Heart left ventricle (tissue), 13 donors: ENCODE data around the gene ITPKA.

Experiments used
- POLR2A ChIP-seq, 2 donors: fragments of 450-650 bp; IDR thresholded peaks; one replicate each; pipeline ENCODE4 v1.6.1; 2017; ENCODE audit warnings: antibody characterized with exemption in 2 of 2, mild to moderate bottlenecking in 2 of 2, moderate library complexity in 2 of 2
- TF ChIP-seq, protein P1 (sequence below), 12 donors: fragments of 200-600 bp; sonication (generic) in 4 of 12; IDR thresholded peaks; one replicate each; pipeline versions ENCODE4 v1.5.0 to v1.8.0; 2018 to 2022; ENCODE audit warnings: antibody characterized with exemption in 12 of 12, mild to moderate bottlenecking in 5 of 12
- donor health status: ischemic (EF 13 %, LVEDD 7.1; RV severe dilation, severe dysfunction).
- donor health status: DM: no; HTN: yes; CAD: no.
- donor health status: DM: no; HTN: no; CAD: no.
- donor health status: ischemic (EF 25% LVEDD 6.9; RV normal size, moderate dysfunction).
- donor health status: ischemic (EF 25% LVEDD 5.7; RV mildly dilated, moderate dysfunction).
- donor health status: ischemic (EF 35%, LVEDD 5.7; RV mildly dilated, moderate dysfunction).
- donor health status: nonischemic (EF 11% LVEDD 7.7; RV severe dilation, severe dysfunction).
- donor health status: DM: yes; HTN: yes; CAD: no.
- donor health status: PGD.
- donor health status: ischemic (EF 29% LVEDD 5.4; RV normal size, mild dysfunction).
- donor health status: nonischemic (EF 23%, LVEDD 6.1; RV moderate dilation, normal function).

GRCh38 chr15:41512512-41512939 lies 18.9 kb downstream of the ITPKA start:
- TF ChIP-seq, protein P1, sequence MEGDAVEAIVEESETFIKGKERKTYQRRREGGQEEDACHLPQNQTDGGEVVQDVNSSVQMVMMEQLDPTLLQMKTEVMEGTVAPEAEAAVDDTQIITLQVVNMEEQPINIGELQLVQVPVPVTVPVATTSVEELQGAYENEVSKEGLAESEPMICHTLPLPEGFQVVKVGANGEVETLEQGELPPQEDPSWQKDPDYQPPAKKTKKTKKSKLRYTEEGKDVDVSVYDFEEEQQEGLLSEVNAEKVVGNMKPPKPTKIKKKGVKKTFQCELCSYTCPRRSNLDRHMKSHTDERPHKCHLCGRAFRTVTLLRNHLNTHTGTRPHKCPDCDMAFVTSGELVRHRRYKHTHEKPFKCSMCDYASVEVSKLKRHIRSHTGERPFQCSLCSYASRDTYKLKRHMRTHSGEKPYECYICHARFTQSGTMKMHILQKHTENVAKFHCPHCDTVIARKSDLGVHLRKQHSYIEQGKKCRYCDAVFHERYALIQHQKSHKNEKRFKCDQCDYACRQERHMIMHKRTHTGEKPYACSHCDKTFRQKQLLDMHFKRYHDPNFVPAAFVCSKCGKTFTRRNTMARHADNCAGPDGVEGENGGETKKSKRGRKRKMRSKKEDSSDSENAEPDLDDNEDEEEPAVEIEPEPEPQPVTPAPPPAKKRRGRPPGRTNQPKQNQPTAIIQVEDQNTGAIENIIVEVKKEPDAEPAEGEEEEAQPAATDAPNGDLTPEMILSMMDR (IDR thresholded peaks at IDR 0.05) = no peak
- no peak for TF ChIP-seq POLR2A (IDR thresholded peaks at IDR 0.05)
